HG03064 (cell line): ENCODE measurements around the gene GPA33.

Experiments used
- ATAC-seq: cut with Tn5 transposase; IDR thresholded peaks from one replicate; pipeline ENCODE4 v1.9.1; 2021; ENCODE audit warnings: low read depth; ENCODE audit not compliant: unreplicated experiment

Gene GPA33

GRCh38 chr1:167090314-167090942, at the start of gene GPA33:
TSS of gene GPA33 (minus strand) at chr1:167090377. CDS start at chr1:167090287, 90 bp downstream.
- no peak for ATAC-seq

- ATAC-seq: no peak
These were observed 48.5 kb upstream of the GPA33 start for GRCh38 chr1:167138703-167139102.

GRCh38 chr1:167137793-167138510, 47.8 kb upstream of the GPA33 start:
- no peak for ATAC-seq

GRCh38 chr1:167137332-167137781, 47.2 kb upstream of the GPA33 start:
- no peak for ATAC-seq

- no peak for ATAC-seq
These were observed 46.6 kb upstream of the GPA33 start for GRCh38 chr1:167136806-167137205.

GRCh38 chr1:167136191-167136614, 46.0 kb upstream of the GPA33 start:
- ATAC-seq: no peak

- ATAC-seq: no peak
These were observed 45.2 kb upstream of the GPA33 start for GRCh38 chr1:167135281-167135840.

- no peak for ATAC-seq
These were observed 42.3 kb upstream of the GPA33 start for GRCh38 chr1:167132301-167133010.

GRCh38 chr1:167130829-167131510, 40.8 kb upstream of the GPA33 start:
- ATAC-seq: no peak

- ATAC-seq: no peak
These were observed 38.4 kb upstream of the GPA33 start for GRCh38 chr1:167128261-167129227.

GRCh38 chr1:167127661-167128060, 37.5 kb upstream of the GPA33 start:
- ATAC-seq: no peak

GRCh38 chr1:167127236-167127635, 37.1 kb upstream of the GPA33 start:
- ATAC-seq: no peak

- no peak for ATAC-seq
These were observed 36.6 kb upstream of the GPA33 start for GRCh38 chr1:167126811-167127210.

- ATAC-seq: no peak
These were observed 36.1 kb upstream of the GPA33 start for GRCh38 chr1:167126317-167126716.

GRCh38 chr1:167122568-167122967, 32.4 kb upstream of the GPA33 start:
- no peak for ATAC-seq

- no peak for ATAC-seq
These were observed 31.9 kb upstream of the GPA33 start for GRCh38 chr1:167122121-167122480.

GRCh38 chr1:167121375-167122120, 31.4 kb upstream of the GPA33 start:
- no peak for ATAC-seq

GRCh38 chr1:167120899-167121298, 30.7 kb upstream of the GPA33 start:
- no peak for ATAC-seq

GRCh38 chr1:167119696-167120095, 29.5 kb upstream of the GPA33 start:
- ATAC-seq: no peak
